ENCODE measurements around the gene CD27. TPM values are rescaled to one million over a fixed set of nuclear protein-coding genes. Genes with fewer than 3 reads are reported as not detected.
A peak's percentile ranks its signal among the peaks of the same experiment; 100 is the strongest.
"Not testable (repeated sequence)": the region's sequence is repeated elsewhere in the genome, so short reads cannot be mapped to it uniquely, and the experiment has no call there.

Gene CD27
- 0.94 TPM for total RNA-seq

DNA sequence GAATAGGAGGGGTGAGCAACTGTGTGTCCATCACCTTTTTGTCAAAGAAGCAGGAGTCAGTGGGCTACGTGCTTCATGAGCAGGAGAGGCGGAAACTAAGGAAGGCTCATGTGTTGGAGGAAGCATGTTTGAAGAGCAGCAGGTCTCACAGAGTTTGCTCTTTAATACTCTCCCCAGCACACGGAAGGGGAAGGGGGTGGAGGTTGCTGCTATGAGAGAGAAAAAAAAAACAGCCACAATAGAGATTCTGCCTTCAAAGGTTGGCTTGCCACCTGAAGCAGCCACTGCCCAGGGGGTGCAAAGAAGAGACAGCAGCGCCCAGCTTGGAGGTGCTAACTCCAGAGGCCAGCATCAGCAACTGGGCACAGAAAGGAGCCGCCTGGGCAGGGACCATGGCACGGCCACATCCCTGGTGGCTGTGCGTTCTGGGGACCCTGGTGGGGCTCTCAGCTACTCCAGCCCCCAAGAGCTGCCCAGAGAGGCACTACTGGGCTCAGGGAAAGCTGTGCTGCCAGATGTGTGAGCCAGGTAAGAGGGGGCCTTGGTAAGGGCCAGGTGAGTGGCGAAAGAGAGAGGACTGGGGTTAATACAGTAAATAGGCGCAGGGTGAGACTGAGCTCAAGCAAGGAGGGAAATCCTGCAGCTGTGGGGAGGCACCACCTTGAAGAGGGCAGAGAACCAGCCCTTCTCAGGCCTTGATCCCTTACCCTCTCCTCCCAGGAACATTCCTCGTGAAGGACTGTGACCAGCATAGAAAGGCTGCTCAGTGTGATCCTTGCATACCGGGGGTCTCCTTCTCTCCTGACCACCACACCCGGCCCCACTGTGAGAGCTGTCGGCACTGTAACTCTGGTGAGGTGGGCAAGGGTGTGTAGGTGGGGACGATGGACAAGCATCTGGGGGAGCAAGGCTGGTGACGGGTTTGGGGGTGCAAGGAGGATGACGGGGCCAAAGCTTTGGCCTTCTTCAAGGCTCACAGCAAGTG, at the start of gene CD27:
Gene CD27 (plus strand): TSS at position 252 of the 985 bp plus-strand sequence. CDS start 141 bp downstream, at position 393.
- no peak for DNase-seq

DNA sequence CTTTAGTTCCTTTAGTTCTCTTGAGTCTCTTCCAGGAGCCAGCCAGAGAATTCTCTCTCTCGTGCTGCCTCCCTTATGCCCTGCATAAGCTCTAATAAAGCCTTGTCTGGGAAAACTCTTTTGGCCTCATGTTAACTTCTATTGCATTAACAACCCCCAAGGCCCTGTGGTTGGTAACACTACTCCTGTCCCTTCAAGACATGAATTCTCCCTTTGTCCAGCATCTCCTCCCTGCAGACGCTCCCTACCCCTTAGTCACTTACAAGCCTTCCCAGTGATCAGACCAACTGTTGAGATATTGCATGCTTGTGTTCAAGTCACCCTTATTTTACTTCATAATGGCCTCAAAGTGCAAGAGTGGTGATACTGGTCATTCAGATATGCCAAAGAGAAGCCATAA, 48.7 kb upstream of the CD27 start:
- DNase-seq = no peak

DNA sequence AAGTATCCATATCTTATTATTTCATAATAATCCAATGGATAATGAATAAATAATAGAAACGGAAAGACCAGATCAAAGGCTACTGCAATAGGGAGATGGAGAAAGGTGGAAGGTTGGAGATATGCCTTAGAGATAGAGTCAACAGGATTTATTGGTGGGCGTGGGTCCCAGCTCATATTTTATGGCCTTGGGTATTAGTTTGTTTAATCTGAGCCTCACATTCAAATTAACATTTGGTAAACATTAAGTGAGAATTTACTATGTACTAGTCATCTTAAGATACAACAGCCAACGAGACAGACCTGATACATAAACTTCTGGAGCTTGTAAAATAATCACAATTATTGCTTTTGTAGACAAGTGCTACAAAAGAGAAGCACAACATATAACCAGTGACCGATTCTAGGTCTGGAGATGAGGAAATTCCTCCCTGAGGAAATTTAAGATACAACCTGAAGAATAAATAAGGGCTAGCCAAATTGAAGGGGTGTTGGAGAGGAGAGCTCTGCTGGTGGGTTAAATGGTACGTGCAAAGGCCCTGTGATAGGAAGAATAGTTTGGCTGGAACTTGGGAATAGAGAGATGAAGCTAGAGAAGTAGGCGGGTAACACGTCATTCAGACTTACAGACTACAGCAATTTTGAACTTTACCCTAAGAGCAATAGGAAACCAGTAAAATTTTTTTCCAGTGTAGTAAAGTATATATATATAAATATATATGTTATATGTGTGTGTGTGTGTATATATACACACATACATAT, 44.7 kb upstream of the CD27 start:
- DNase-seq = no peak

DNA sequence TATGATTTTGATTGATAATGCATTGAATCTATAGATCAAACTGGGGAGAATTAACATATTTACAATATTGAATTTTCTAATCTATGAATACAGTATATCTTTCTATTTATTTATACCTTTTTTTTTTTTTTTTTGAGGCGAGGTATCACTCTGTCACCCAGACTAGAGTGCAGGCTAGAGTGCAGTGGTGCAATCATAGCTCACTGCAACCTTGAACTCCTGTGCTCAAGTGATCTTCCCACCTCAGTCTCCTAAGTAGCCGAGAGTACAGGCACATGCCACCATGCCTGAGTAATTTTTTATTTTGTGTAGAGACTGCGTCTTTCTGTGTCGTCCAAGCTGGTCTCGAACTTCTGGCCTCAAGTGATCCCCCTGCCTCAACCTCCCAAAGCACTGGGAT, 40.4 kb upstream of the CD27 start:
- DNase-seq = no peak

DNA sequence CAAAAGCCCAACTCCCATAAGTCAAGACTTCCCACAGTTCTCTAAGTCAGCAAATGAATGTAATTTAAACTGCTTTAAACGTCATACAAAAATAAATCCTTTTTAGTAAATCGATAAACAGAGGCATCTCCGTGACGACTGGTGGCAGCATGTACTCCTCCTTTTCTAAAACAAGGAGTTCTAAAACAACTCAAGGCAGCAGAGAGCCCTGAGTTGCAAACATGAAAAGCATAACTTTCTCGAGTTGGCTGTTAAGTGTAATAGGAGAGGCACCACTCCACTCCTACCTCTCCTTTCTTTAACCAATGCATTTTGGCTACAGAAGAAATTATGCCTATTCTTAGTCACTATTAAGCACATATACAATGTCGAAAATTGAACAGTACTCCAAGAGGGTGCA, 38.8 kb upstream of the CD27 start:
- DNase-seq = no peak

DNA sequence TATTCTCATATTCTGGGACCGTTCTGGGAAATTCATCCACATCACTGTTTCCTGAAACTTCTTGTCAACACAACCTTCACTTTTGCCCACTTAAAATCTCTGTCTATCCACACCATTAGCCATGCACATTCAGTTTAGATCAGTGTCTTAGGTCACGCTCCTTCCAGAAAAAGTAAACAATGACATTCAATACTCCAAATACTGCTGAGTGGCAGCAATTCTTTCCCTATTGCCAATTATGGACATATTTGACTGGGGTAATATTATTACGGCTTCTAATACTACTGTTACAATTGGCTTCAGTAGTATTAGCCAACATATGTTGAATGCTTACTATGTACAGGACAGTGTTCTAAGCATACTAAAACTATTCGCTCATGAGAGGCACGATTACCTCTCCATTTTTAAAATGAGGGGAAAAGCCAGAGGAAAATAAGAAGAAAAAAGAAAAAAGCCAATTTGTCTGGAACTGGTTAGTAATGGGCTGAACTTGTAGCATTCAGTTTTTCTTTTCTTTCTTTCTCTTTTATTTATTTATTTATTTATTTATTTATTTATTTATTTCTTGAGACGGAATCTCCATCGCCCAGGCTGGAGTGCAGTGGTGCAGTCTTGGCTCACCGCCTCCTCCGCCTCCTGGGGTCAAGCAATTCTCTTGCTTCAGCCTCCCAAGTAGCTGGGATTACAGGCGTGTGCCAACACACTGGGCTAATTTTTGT, 37.4 kb upstream of the CD27 start:
- no peak for DNase-seq

DNA sequence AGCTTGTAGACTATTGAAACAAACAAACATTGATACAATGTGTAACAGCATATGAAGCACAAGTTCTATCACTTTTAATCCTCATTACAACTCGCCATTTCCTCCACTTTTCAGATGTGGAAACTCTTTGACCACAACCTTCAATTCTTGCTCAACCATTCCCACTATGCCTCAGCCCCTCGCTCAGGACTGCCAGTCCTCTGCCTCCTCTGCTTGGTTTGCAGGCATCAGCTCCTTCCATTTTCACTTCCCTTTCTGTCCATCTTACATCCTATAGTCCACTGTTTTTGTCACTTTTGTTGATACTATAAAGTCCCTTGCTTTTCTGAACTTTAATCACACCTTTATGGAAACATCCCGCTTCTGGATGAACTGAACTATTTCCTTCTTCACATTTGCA, 28.2 kb upstream of the CD27 start:
- no peak for DNase-seq

DNA sequence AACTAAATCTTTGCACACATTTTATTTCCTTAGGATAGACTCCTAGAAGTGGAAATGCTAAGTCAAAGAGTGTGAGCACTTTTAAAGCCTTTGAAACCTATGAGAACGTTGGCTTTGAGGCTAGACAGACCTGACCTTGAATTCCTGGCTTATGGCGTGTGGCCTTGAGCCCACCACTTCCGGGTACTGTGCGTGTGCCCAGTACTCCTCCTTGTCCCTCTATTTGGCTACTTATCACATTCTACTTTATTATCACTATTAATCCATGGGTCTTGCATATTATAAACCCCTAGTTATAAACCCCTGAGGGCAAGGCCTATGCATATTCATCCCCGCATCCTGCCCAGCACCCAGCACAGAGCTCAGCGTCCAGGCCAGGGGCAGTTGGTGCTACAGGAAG, 26.0 kb upstream of the CD27 start:
- no peak for DNase-seq

DNA sequence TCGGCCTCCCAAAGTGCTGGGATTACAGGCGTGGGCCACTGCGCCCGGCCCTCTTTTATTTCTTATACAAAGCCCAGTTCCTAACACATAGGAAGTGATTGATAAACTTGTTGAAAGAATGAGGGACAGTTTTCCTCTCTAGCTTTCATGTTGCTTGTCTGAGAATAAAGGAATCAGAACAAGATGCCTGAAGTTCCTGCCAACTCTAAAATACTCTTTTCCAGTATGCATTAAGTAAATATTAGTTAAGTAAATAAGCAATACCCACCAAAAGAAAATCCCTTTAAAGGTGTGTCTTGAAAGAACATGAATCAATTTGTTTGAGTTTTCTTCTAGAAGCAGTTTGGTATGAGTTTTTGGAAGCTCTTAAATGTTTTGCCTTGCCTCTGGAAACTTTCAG, 24.4 kb upstream of the CD27 start:
- DNase-seq = no peak

DNA sequence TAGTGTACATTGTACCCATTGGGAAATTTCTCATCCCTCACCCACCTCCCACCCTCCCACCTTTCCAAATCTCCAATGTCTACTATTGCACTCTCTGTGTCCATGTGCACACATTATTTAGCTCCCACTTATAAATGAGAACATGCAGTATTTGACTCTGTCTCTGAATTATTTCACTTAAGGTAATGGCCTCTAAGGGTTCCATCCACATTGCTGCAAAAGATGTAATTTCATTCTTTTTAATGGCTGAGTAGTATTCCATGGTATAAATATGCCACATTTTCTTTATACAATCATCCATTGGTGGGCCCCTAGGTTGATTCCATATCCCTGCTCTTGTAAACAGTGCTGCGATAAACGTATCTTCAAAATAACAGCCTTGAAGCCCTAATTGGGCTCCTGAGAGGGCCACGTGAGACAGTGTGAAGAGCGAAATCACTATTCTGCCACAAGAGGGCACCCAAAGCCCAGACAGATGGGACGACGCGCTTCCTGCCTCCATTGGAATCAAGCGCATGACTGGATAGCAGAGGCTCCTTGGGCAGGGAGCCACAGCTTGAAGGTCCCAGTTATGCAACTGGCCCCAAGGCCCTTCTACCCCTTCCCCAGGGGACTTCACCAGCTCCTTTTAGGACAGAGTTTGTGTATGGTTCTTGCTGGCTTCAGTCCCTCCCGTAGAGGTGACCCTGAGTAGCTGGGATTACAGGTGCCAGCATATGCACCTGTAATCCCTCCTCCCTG, 21.3 kb upstream of the CD27 start:
- peak; percentile 39 for DNase-seq

DNA sequence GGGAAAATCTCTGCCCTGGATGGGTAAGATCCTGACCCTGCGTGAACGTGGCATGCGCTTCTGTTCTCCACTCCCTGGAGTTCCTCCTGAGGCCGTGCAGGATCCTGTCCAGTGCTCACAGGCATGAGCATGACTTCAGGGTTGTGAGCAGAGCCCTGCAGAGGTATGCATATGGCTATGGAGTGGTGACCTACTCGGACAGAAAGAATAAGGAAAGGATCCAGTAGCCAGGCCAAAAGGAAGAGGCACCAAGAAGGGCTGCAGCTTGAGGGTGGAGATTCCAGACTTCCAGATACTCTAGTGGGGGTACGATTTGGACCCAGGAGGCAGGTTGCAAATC, 20.8 kb upstream of the CD27 start:
- no peak for DNase-seq

DNA sequence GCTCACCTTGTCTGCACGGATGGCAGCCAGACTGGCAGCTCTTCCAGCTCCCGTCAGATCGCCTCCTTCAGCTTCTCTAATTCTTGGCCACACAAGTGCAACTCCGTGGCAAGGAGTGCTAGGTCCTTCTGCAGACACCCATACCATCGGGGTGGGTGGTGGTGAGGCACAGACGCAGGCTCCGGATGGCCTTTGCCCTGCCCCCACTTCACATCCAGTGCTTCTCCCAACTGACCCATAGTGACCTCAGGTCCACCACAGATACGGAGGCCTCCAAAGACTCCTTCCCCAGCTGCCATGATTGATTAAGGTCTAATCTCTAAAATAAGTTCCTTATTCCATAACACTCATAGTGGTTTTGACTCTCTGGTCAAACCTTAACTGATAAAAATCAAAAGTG, 19.9 kb upstream of the CD27 start:
- no peak for DNase-seq

DNA sequence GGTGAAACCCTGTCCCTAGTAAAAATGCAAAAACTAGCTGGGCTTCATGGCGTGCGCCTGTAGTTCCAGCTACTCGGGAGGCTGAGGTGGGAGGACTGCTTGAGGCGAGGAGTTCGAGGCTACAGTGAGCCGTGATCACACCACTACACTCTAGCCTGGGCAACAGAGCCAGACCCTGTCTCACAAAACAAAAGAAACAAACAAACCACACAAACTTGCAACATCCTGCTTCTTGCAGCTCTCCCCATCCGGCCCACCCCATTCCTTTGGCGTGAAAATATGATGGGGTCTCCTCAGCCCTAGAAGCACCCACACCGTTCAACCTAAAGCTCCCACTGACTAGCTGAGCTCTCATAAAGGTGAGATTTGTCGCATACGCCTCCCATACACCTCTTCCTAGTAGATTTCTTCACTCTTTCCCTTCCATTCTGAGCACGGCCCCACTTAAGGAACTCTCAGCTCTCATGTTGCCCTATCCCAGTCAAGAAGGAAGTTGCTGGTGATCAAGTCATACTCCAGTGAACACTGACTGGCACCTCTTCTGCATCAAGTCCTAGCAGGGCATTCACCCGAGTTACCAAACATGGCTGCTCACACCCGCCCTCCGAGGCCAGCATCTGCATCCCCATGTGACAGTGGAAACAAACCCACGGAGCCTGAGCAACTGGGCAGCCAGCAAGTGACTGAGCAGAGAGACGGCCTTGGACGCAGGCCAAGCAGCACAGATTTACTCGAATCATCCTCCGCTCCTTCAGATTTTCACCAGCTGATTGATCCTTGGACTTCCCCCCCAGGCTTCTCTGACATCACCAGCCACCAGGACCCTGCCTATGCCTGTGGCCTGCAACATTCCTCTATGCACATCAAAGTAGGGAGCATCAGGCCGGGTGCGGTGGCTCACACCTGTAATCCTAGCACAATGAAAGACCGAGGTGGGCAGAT, 18.9 kb upstream of the CD27 start:
- no peak for DNase-seq

DNA sequence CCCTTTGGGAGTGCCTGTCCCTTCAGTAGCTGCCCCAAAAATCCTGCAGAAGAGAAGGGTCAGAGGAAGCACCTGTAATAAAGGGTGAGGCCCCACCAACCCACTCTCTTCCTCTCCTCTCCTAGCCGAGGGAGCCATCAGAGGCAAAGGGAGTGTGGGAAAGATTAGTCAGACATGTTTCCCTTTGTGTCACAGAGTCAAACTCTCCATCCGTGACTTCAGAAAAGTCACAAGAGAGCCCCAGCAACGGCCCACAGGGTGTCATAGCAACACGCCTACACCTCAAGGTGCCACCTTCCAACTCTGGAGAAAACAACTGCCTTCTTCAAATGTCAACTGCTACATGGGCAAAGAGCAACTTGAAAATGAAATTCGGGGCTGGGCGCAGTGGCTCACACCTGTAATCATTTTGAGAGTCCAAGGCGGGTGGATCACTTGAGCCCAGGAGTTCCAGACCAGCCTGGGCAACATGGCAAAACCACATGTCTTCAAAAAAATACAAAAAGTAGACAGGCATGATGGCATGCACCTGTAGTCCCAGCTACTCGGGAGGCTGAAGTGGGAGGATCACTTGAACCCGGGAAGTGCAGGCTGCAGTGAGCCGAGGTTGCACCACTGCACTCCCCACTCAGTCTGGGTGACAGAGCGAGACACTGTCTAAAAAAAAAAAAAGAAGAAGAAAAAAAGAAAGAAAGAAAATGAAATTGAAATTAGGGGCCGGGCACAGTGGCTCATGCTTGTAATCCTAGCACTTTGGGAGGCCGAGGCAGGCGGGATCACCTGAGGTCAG, 17.7 kb upstream of the CD27 start:
- DNase-seq = no peak

DNA sequence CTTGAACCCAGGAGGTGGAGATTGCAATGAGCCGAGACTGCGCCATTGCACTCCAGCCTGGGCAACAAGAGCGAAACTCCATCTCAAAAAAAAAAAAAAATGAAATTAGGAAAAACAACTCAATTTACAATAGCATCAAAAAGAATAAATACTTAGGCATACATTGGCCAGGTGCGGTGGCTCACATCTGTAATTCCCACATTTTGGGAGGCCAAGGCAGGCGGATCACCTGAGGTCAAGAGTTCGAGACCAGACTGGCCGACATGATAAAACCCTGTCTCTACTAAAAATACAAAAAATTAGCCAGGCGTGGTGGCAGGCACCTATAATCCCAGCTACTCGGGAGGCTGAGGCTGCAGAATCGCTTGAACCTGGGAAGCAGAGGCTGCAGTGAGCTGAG, 17.0 kb upstream of the CD27 start:
- not testable (repeated sequence) for DNase-seq

DNA sequence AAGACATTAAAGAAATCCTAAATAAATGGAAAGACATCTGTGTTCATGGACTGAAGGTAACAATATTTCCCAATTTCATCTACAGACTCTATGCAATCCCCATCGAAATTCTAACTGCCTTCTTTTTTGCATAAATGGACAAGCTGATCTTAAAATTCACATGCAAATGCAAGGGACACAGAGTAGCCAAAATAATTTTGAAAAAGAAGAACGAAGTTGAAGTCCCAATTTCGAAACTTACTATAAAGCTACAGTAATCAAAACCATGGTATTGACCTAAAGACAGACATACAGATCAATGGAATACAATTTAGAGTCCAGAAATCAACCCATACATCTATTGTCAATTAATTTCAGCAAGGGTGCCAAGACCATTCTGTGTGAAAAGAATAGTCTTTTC, 16.4 kb upstream of the CD27 start:
- no peak for DNase-seq

DNA sequence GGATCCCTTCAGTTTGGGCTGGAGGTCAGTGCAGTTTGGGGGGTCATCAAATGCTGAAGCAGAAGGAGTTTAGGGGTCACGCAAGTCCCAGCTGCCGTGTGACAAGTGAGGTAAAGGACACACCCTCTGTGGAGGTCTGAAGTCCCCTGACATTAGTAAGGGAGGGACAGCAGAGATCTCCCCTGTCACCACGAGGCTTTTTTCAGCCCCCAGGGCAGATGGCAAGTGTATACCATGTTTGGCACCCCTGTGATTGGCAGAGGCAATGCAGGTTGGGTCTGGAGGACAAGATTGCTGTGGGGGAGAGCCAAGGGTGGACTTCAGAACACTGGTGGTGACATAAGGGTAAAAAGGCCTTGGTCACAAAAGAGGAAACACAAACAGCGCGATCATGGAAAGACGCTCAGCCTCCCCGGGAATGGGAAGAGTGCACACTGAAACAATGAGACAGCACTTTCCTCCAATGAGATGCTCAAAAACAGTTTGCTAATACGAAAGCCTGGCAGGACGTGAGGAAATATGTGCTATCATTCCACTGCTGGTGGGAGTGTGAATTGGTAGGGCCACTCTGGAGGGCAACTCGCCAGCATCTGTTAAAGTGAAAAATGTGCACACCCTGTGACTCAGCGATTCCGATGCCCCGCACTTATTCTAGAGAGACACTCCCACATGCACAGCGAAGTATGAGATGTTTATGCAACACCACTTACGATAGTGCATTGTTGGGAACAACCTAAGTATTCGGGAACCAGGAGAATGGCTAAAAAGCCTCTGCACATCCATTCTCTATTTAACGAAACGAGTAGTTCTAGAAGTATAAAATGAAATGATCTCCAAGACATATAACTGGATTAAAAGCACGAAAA, 14.4 kb upstream of the CD27 start:
- DNase-seq = peak; percentile 50

DNA sequence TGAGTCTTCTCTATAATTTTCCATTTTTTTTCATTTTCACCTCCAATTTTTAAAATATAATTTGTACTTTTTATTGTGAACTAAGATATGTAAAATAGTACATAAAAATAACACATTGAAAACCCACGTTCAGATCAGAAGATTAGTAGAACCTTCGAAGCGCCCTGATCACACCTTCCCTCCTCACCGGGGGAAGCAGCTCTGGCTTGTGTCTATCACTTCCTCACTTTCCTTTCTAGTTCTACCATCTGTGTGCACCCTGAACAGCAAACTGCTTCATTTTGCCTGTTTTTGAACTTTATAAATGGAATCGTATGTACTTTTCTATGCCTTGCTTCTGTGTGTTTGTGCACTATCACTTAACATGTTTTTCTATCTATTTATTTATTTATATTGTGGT, 11.8 kb upstream of the CD27 start:
- no peak for DNase-seq

Data from occipital lobe (tissue), 2 donors.